ENCODE data around the gene HSD3B7.
"Not testable (repeated sequence)": the region's sequence is repeated elsewhere in the genome, so short reads cannot be mapped to it uniquely, and the experiment has no call there.

HSD3B7 gene

GRCh38 chr16:30984669-30985400, at the start of gene HSD3B7:
Gene HSD3B7 (plus strand): TSS chr16:30985207. CDS start chr16:30985659, 452 bp downstream.
- peak; percentile 86 for DNase-seq (ENCODE audit: low spot score)

- no peak for DNase-seq (ENCODE audit: low spot score)
These were observed 47.3 kb upstream of the HSD3B7 start for GRCh38 chr16:30937692-30938091.

DNA sequence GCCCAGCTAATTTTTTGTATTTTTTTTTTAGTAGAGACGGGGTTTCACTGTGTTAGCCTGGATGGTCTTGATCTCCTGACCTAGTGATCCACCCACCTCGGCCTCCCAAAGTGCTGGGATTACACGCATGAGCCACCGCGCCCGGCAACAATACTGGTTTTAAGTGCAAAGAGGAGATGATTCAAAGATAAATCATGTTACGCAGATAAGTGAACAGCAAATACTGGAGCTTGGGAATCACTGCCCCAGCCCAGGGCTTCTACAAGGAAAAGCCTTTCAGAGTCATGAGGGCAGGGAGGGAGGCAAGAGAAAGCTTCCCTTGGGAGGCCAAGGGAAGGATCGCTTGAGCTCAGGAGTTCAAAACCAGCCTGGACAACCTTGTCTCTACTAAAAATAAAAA, 45.4 kb upstream of the HSD3B7 start:
- DNase-seq (ENCODE audit: low spot score) = not testable (repeated sequence)

DNA sequence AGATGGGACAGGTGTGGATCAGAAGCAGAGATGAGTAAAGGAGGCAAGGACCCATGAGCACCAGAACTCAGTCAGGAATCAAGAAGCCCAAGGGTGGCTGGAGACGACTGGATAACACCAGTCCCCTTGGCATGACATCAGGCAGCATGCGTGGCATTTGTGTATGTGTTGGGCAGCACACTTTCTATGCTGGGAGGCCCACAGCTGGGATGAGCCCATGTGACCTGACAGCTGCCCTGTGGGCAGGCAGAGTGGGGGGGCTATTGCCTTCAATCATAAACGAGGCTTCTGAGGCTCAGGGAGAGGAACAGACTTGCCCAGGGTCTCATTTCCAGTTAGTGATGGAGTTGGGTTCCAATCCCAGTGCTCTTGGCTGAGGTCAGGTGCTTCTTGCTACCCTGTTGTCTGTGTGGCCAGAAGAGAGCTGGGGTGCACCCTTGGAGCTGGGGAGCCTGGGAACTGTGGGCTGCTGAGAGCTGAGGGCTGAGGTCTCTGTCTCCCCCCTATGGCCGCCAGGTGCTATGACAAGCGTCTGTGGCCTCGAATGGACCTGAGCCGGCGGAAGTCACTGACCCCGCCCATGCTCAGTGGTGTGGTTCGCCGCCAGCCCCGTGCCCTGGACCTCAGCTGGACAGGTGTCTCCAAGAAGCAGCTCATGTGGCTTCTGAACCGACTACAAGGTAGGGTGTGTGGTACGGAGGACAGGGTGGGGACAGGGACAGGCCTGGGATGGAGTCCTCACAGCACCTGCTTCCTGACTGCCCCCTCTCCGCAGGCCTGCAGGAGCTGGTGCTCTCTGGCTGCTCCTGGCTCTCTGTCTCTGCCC, 43.2 kb upstream of the HSD3B7 start:
- DNase-seq (ENCODE audit: low spot score) = peak; percentile 85

DNA sequence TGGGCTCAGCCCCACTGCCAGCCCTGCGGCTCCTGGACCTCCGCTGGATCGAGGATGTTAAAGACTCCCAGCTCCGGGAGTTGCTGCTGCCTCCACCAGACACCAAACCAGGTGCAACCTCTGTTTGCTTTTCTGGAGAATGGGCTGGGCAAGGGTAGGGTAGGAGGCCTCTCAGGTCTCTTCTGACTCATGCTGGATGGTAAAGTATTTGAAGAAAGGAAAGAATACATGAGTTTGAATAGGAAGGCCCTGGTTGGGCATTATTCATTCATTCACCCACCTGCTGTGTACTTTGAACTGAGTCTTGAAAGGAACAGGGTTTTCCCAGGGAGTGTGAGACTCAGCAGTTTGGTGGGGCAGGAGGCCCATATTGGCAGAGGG, 42.6 kb upstream of the HSD3B7 start:
- DNase-seq (ENCODE audit: low spot score) = no peak

DNA sequence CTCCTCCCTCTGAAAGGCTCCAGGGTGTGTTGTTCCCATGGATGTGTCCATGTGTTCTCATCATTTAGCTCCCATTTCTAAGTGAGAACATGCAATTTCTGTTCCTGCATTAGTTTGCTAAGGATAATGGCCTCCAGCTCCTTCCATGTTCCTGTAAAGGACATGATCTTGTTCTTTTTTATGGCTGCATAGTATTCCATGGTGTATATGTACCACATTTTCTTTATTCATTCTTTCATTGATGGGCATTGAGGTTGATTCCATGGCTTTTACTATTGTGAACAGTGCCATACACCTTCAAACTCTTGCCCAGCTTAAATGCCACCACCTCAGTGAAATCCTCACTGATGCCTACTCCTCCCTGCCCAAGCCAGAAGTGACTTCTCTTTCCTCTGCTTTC, 40.7 kb upstream of the HSD3B7 start:
- DNase-seq (ENCODE audit: low spot score) = no peak

DNA sequence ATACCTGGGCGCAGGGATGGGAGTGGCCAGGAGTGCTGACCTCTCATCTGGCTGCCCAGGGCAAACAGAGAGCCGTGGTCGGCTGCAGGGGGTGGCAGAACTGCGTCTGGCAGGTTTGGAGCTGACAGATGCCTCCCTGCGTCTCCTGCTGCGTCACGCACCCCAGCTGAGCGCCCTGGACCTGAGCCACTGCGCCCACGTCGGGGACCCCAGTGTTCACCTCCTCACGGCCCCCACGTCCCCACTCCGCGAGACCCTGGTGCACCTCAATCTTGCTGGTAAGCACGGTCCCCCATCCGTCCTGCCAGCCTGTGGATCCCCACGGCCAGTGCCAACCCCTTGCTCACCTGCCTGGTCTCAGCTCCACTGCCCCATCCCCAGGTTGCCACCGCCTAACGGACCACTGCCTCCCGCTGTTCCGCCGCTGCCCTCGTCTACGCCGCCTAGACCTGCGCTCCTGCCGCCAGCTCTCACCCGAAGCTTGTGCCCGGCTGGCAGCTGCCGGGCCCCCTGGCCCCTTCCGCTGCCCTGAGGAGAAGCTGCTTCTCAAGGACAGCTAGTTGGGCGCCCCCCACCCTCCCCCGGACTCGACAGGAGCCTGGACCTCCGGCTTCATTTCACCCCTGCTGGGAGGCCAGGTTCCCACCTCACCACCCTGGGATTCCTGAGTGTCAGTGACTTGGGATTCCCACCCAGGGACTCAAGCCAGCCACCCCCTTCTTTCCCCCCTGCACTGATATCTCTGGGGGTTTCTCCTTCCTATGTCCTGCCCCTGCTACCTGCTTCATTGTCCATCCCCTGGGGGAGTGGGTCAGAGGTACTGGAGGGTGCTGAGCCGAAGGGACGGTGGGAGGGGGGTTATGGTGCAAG, 38.1 kb upstream of the HSD3B7 start:
- DNase-seq (ENCODE audit: low spot score) = no peak

GRCh38 chr16:30947541-30947858, 37.5 kb upstream of the HSD3B7 start:
- DNase-seq (ENCODE audit: low spot score) = no peak

DNA sequence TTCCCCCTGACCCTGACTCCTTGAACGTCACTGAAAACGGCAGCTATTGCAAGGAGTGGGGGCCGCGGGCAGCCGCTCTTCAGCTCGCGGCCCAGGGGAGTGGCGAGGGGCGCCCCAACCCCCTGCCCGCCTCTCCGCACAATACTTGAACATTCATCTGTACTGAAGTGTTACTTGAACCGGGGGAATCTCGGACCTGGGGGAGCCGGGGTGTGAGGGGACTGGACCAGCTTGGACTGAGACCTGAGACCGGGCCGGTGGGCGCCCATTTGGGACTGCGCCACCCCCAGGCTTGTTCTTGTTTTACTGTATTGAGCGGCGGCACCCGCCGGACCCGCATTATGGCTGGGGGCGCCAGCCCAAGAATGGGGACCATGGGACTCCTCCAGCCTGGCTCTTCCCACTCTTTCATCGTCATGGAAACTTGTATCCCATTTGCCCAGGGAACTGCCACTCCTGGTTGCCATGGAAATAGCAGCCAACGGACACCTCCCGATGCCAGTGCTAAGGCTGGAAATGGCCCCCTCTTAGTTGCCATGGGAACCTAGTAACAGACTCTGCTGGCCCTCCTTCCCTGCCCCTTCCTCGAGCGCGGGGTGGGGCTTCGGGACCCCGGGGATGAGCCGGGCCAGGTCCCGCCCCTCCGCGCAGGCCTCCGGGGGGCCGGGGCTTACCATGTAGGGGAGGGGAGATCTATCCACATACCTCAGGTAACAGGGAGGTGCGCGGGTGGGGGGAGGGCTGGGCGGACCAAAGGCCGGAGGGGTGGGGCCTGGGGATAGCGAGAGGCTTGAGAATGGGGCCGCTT, 36.9 kb upstream of the HSD3B7 start:
- DNase-seq (ENCODE audit: low spot score) = peak; percentile 55

DNA sequence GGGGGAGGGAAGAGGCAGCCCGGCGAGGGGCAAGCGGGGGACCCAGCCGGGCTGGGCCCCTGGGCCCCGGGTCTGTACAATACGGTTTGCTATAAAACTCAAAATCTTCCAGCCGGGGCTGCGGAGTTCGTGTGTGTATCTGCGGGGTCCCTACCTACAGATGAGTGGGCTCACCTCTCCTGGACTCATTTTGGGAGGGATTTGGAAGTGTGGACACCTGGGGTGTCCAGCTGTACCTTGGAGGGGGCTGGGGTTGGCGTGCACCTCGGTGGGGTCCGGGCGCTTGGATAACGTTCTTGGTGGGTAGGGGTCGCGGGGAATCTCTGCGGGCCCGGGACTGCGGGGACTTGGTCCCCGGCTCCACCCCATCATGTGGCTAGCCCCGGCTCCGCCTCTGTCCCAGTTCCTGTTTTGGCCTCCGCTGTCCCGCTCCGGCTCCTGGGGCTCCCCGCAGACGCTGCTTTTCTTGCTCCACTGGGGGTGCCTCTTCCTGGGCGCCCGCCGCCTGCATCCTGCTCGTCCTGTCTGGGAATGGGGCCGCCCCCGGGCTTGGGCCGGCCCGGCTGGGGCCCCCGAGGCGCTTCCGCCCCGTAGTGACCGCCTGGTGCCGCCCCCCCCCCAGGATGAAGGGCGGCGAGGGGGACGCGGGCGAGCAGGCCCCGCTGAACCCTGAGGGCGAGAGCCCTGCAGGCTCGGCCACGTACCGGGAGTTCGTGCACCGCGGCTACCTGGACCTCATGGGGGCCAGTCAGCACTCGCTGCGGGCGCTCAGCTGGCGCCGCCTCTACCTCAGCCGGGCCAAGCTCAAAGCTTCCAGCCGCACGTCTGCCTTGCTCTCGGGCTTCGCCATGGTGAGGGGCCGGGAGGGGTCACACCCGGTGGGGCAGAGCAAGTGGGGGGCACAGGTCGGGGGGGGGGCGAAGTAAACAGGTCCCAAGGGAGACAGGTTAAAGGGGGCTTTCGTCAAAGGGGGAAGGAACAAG, 36.0 kb upstream of the HSD3B7 start, which contains the start of gene ORAI3:
Gene ORAI3 (plus strand): TSS at position 402 of the 983 bp plus-strand sequence. CDS start 222 bp downstream, at position 624.
- DNase-seq (ENCODE audit: low spot score) = peak; percentile 40

DNA sequence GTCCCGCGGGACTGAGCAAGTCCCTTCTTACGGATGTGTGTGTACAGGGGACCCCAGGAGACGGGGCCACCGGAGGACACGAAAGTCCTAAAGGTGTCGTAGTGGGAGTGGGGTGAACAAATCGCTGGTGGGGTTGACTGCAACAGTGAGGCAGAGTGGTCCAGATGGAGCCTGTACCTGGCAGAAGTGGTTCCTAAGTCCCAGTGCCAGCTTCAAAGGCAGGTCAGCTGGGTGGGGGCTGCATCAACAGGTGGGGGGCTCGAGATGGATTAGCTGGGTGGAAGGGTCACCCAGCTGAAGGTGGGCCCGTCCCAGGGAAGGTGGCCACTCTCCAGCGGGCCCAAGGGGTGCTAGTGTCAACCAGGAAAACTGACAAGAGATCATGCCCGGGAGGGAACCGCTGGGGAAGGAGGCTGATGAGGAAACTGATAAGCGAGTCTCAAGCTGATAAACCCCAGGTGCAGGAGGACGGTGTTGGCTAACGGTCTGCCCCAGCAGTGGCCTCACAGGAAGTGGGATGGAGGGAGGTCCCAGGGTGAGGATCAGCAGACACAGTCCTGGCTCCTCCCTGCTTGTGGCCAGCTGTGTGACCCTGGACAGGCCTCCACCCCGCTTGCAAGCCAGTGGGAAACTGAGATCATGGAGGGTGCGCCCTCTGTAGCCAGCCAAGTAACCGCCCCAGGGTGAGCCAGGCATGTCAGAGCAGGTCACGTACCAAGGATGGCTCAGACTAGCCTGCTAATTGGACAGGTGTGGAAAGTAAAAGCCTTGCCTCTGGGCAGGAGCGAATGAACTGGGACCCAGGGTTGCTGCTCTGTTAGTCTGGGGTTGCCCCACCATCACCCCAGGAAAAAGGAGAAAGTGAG, 35.1 kb upstream of the HSD3B7 start:
- DNase-seq (ENCODE audit: low spot score) = peak; percentile 77

GRCh38 chr16:30950516-30951065, 34.4 kb upstream of the HSD3B7 start:
- no peak for DNase-seq (ENCODE audit: low spot score)

DNA sequence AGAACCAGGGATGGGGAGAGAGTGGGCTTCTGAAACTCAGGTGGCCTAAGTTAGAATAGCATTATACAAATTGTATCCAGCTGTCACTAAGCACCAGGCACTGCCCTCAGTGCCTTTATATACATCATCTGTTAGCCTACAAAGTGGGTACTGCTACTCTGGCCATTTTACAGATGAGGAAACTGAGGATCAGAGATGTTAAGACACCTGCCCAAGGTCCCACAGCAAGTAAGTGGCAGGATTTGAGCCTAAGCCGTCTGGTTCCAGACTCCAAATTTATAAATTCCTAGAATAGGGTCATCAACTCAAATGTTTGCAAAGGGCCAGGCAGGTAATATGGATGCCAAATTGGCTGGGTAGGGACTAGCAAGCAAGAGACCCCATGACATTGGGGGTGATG, 33.8 kb upstream of the HSD3B7 start:
- no peak for DNase-seq (ENCODE audit: low spot score)

GRCh38 chr16:30951750-30952149, 33.3 kb upstream of the HSD3B7 start:
- DNase-seq (ENCODE audit: low spot score) = no peak

GRCh38 chr16:30953111-30953510, 31.9 kb upstream of the HSD3B7 start:
- DNase-seq (ENCODE audit: low spot score) = no peak

DNA sequence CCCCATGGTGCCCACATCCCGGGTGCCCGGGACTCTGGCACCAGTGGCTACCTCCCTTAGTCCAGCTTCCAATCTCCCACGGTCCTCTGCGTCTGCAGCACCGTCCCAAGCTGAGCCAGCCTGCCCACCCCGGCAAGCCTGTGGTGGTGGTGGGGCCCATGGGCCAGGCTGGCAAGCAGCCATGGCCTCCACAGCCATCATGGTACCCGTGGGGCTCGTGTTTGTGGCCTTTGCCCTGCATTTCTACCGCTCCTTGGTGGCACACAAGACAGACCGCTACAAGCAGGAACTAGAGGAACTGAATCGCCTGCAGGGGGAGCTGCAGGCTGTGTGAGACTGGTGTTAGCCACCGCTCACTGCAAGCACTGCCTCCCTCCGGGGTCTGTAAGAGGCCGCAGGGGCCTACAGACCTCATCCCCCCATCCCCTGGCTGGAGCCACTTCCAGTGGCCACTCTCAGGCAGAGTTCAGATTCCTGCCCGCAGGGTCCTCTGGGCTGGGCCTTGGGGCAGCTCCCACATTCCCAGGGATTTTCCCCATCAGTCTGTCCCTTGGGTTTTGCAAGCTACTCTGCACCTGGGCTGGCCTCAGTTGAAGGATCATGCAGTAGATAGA, 31.4 kb upstream of the HSD3B7 start:
- DNase-seq (ENCODE audit: low spot score) = peak; percentile 76

- no peak for DNase-seq (ENCODE audit: low spot score)
These were observed 30.0 kb upstream of the HSD3B7 start for GRCh38 chr16:30954993-30955392.

GRCh38 chr16:30956601-30957455, 28.2 kb upstream of the HSD3B7 start:
- peak; percentile 87 for DNase-seq (ENCODE audit: low spot score)

Data from hematopoietic multipotent progenitor cell treated with erythropoietin and hydrocortisone succinate and interleukin-3 and kit ligand, for 15 days (in vitro differentiated cells).